SK-N-SH (cell line): ENCODE measurements around the gene OVOL3. TPM values are rescaled to one million over a fixed set of nuclear protein-coding genes. Genes with fewer than 3 reads are reported as not detected.

ENCODE experiments used
- CTCF ChIA-PET: fragments of 300-600, 350-600 bp; formaldehyde crosslinking; extraction: SDS; loops from one replicate; lab custom pipeline; 2021; lab: Yijun Ruan, JAX
- POLR2A ChIA-PET: fragments of 350-600 bp; sonication (Branson Sonifier 250); formaldehyde crosslinking; extraction: SDS; loops from one replicate; lab custom pipeline; 2020; ENCODE audit warnings: antibody characterized with exemption, inconsistent platforms; lab: Yijun Ruan, JAX
- DNase-seq: peaks from one replicate; pipeline ENCODE4 v3.0.0; 2012
- H2AFZ ChIP-seq: fragments of 200-600 bp; sonication (generic); 2 replicates; pipeline ENCODE4 v1.8.1; 2016; ENCODE audit warnings: antibody characterized with exemption, mild to moderate bottlenecking, low read depth
- H3F3A ChIP-seq: fragments of 200-600 bp; sonication (generic); replicated peaks from 2 replicates; pipeline ENCODE3; 2016; ENCODE audit warnings: antibody characterized with exemption, mild to moderate bottlenecking; ENCODE audit not compliant: insufficient read depth
- H3K27ac ChIP-seq, 2 experiments: fragments of 200-500 bp in 1 of 2; fragments of 200-600 bp in 1 of 2; sonication (Bioruptor generic) in 1 of 2; sonication (generic), shearing (Covaris generic) in 1 of 2; 2 replicates each; pipeline versions ENCODE4 v1.5.1 to v1.6.1; 2014 to 2016; ENCODE audit warnings: low read depth in 2 of 2, inconsistent platforms in 1 of 2, low read length in 1 of 2, mild to moderate bottlenecking in 1 of 2, mixed read lengths in 1 of 2
- H3K27me3 ChIP-seq: fragments of 200-600 bp; sonication (generic), shearing (Covaris generic); 2 replicates; pipeline ENCODE4 v1.6.1; 2016; ENCODE audit warnings: mixed run types; ENCODE audit not compliant: insufficient read depth
- H3K36me3 ChIP-seq, 2 experiments: fragments of 200-500 bp in 1 of 2; fragments of 200-600 bp in 1 of 2; sonication (Bioruptor generic) in 1 of 2; sonication (generic) in 1 of 2; replicated peaks in 1 of 2; 2 replicates each; pipeline versions ENCODE3 to v1.5.1; 2014 to 2016; ENCODE audit warnings: low read length in 1 of 2, mild to moderate bottlenecking in 1 of 2; ENCODE audit not compliant: insufficient read depth in 2 of 2, control insufficient read depth in 1 of 2
- H3K4me1 ChIP-seq, 2 experiments: fragments of 200-500 bp in 1 of 2; fragments of 200-600 bp in 1 of 2; sonication (Bioruptor generic) in 1 of 2; sonication (generic), shearing (Covaris generic) in 1 of 2; 2 replicates each; pipeline versions ENCODE4 v1.5.1 to v1.6.1; 2014 to 2016; ENCODE audit warnings: low read depth in 1 of 2, low read length in 1 of 2, mixed run types in 1 of 2; ENCODE audit not compliant: insufficient read depth in 2 of 2, control insufficient read depth in 1 of 2
- H3K4me2 ChIP-seq: fragments of 200-600 bp; sonication (generic), shearing (Covaris generic); 2 replicates; pipeline ENCODE4 v1.6.1; 2017; ENCODE audit warnings: mixed run types
- H3K4me3 ChIP-seq, 2 experiments: fragments of 200-500 bp in 1 of 2; fragments of 200-600 bp in 1 of 2; sonication (Bioruptor generic) in 1 of 2; sonication (generic), shearing (Covaris generic) in 1 of 2; 2 replicates each; pipeline versions ENCODE4 v1.5.1 to v1.8.1; 2014 to 2016; ENCODE audit warnings: low read depth in 2 of 2, inconsistent platforms in 1 of 2, low read length in 1 of 2, mild to moderate bottlenecking in 1 of 2, mixed read lengths in 1 of 2, moderate library complexity in 1 of 2
- H3K79me2 ChIP-seq: fragments of 200-600 bp; sonication (generic); 2 replicates; pipeline ENCODE4 v1.8.1; 2017; ENCODE audit warnings: mild to moderate bottlenecking; ENCODE audit not compliant: insufficient read depth
- H3K9ac ChIP-seq: fragments of 200-600 bp; sonication (generic); 2 replicates; pipeline ENCODE4 v1.6.1; 2017; ENCODE audit warnings: mixed run types
- H3K9me2 ChIP-seq: fragments of 200-600 bp; sonication (generic); 2 replicates; pipeline ENCODE4 v1.6.1; 2017; ENCODE audit warnings: mixed run types
- H3K9me3 ChIP-seq: fragments of 200-600 bp; sonication (generic); 2 replicates; pipeline ENCODE4 v1.6.1; 2017; ENCODE audit warnings: mixed run types, mild to moderate bottlenecking, moderate library complexity
- H4K20me1 ChIP-seq: fragments of 200-600 bp; sonication (generic); 2 replicates; pipeline ENCODE4 v1.6.1; 2017; ENCODE audit warnings: mild to moderate bottlenecking, mixed run types; ENCODE audit not compliant: insufficient read depth
- CTCF ChIP-seq: fragments of 200-600 bp; sonication (generic); IDR thresholded peaks from 2 replicates; pipeline ENCODE4 v1.6.1; 2017; ENCODE audit warnings: antibody characterized with exemption, mild to moderate bottlenecking, moderate library complexity
- ELF1 ChIP-seq: IDR thresholded peaks from 2 replicates; pipeline ENCODE4 v1.4.0; 2012
- FOXJ3 ChIP-seq: sonication (generic); formaldehyde crosslinking; IDR thresholded peaks from 2 replicates; pipeline ENCODE4 v1.5.1; 2020; ENCODE audit warnings: mild to moderate bottlenecking, missing genetic modification reagents
- GATA2 ChIP-seq: sonication (generic); formaldehyde crosslinking; IDR thresholded peaks from 2 replicates; pipeline ENCODE4 v1.5.0; 2020; ENCODE audit warnings: mild to moderate bottlenecking, missing genetic modification reagents
- IRF3 ChIP-seq: fragments of 150-350 bp; IDR thresholded peaks from 2 replicates; pipeline ENCODE4 v1.6.1; 2016; ENCODE audit warnings: mild to moderate bottlenecking, low read depth, low read length
- MEF2A ChIP-seq: IDR thresholded peaks from 2 replicates; pipeline ENCODE4 v1.4.0; 2012; ENCODE audit warnings: low read depth, borderline replicate concordance
- MXI1 ChIP-seq: IDR thresholded peaks from 2 replicates; pipeline ENCODE4 v1.6.1; 2012; ENCODE audit warnings: mild to moderate bottlenecking, low read depth, low read length, improper control_type of control experiment
- NRF1 ChIP-seq: IDR thresholded peaks from 2 replicates; pipeline ENCODE4 v1.6.1; 2012; ENCODE audit warnings: low read depth, mild to moderate bottlenecking, low read length
- PBX3 ChIP-seq: IDR thresholded peaks from 2 replicates; pipeline ENCODE4; 2012
- POLR2AphosphoS5 ChIP-seq: IDR thresholded peaks from 2 replicates; pipeline ENCODE4 v1.6.1; 2012; ENCODE audit warnings: low read depth, low read length
- REST ChIP-seq: IDR thresholded peaks from 2 replicates; pipeline ENCODE4 v1.6.1; 2012; ENCODE audit warnings: mild to moderate bottlenecking, low read depth, low read length, moderate library complexity
- RFX5 ChIP-seq: IDR thresholded peaks from 2 replicates; pipeline ENCODE4 v1.6.1; 2012; ENCODE audit warnings: mild to moderate bottlenecking, improper control_type of control experiment, low read length
- TAF1 ChIP-seq: IDR thresholded peaks from 2 replicates; pipeline ENCODE4 v1.6.1; 2012; ENCODE audit warnings: low read depth, mild to moderate bottlenecking, low read length, moderate library complexity, borderline replicate concordance
- TEAD4 ChIP-seq: IDR thresholded peaks from 2 replicates; pipeline ENCODE4 v1.4.0; 2012; ENCODE audit warnings: mild to moderate bottlenecking, borderline replicate concordance; ENCODE audit not compliant: insufficient read depth
- ZBTB33 ChIP-seq: IDR thresholded peaks from 2 replicates; pipeline ENCODE4 v1.4.0; 2012; ENCODE audit warnings: low read depth, borderline replicate concordance
- WGBS: methylation state at CpG from one replicate; pipeline ENCODE4 v1.1.6; 2017; ENCODE audit warnings: low lambda C conversion rate; 5-methylcytosine and 5-hydroxymethylcytosine counted together
- polyA plus RNA-seq, 3 experiments: library from polyadenylated mRNA; depleted of rRNA; stranded (reverse); fragments of >200 nt; gene quantifications; 2 replicates each; pipeline ENCODE4 v1.2.3, GENCODE V29; 2012

The OVOL3 gene
- polyA plus RNA-seq, 1 of the 3 experiments (the other 2 are of a cell fraction), result not detected

- Histone ChIP-seq H3K4me3 (no peak overlapping the region), H3K9me3 (no peaks in the 10 kb centered on the region), H3K4me2 (no peak overlapping the region), H3F3A (no peaks in the 10 kb centered on the region), H3K27me3 (no peaks in the 10 kb centered on the region), H3K9ac (no peak overlapping the region), H3K9me2 (no peaks in the 10 kb centered on the region), H3K27ac (no peak overlapping the region), H2AFZ (no peak overlapping the region), H3K36me3 (peaks cover 0 to 5% of the 10 kb centered on the region in 2 experiments), H4K20me1 (no peaks in the 10 kb centered on the region), H3K4me1 (no peaks in the 10 kb centered on the region), H3K79me2 (no peaks in the 10 kb centered on the region)
- ChIA-PET POLR2A (no interaction called here), CTCF (no interaction called here)
- WGBS, result 83% methylated on average over 13 of the region's 13 CpGs
- TF ChIP-seq ZBTB33, result no peak
- TF ChIP-seq RFX5, result no peak
- no peak for TF ChIP-seq TAF1
- no peak for TF ChIP-seq POLR2AphosphoS5
- no peak for TF ChIP-seq NRF1
- no peak for TF ChIP-seq GATA2
- TF ChIP-seq MXI1, result no peak
- no peak for TF ChIP-seq ELF1
- no peak for TF ChIP-seq MEF2A
- TF ChIP-seq PBX3, result no peak
- TF ChIP-seq IRF3, result no peak
- no peak for TF ChIP-seq TEAD4
- no peak for TF ChIP-seq REST
- no peak for TF ChIP-seq CTCF
- TF ChIP-seq FOXJ3, result no peak
- DNase-seq, result no peak
Measured at GRCh38 chr19:36090910-36091695, 19.8 kb upstream of the OVOL3 start.
